Cardiac muscle cell (in vitro differentiated cells and primary cell): ENCODE results near the gene NWD2. TPM values are rescaled to one million over a fixed set of nuclear protein-coding genes. Genes with fewer than 3 reads are reported as not detected.

ENCODE experiments used
- DNase-seq, 2 donors: peaks; one replicate each; pipeline versions ENCODE4 v3.0.0 to v3.0.0-alpha.2; 2010 to 2017; ENCODE audit warnings: low read depth in 1 of 2, low spot score in 1 of 2
- H3K27ac ChIP-seq: fragments of 200-600 bp; sonication (generic); 2 replicates; pipeline ENCODE4 v1.5.1; 2016
- H3K27me3 ChIP-seq: fragments of 200-600 bp; sonication (generic); 2 replicates; pipeline ENCODE4 v1.6.0; 2016; ENCODE audit warnings: control low read depth
- H3K36me3 ChIP-seq: fragments of 200-600 bp; sonication (generic); 2 replicates; pipeline ENCODE4 v1.5.1; 2016; ENCODE audit warnings: control low read depth
- H3K4me1 ChIP-seq: fragments of 200-600 bp; sonication (generic); 2 replicates; pipeline ENCODE4 v1.8.1; 2017; ENCODE audit warnings: low read depth, mild to moderate bottlenecking, mixed run types
- H3K4me3 ChIP-seq: fragments of 200-600 bp; sonication (generic); 2 replicates; pipeline ENCODE4 v1.5.1; 2016; ENCODE audit warnings: mild to moderate bottlenecking
- H3K9me3 ChIP-seq: fragments of 200-600 bp; sonication (generic); 2 replicates; pipeline ENCODE4 v1.5.1; 2017; ENCODE audit warnings: low read depth, mild to moderate bottlenecking, control low read depth
- CTCF ChIP-seq: IDR thresholded peaks from 2 replicates; pipeline ENCODE4 v1.5.1; 2012; ENCODE audit warnings: low read depth, mild to moderate bottlenecking, low read length
- polyA plus RNA-seq: library from polyadenylated mRNA; unstranded; fragments of >200 nt; fragmentation: Nextera tagmentation; extraction: Ambion mirVana; gene quantifications from 2 replicates; pipeline ENCODE4 v1.2.1, GENCODE V29; 2016
- total RNA-seq: library from RNA; depleted of rRNA; stranded (reverse); fragments of >200 nt; gene quantifications from 2 replicates; pipeline ENCODE4 v1.2.3, GENCODE V29; 2016

NWD2 gene
- total and polyA plus RNA-seq, 2 experiments from 2014 or later = 0.06 TPM; not detected in 1

- Histone ChIP-seq H3K4me3 (no peak overlapping the region), H3K27me3 (no peaks in the 10 kb centered on the region), H3K27ac (no peak overlapping the region), H3K36me3 (no peaks in the 10 kb centered on the region), H3K9me3 (no peaks in the 10 kb centered on the region), H3K4me1 (no peaks in the 10 kb centered on the region)
- no peak for DNase-seq
- TF ChIP-seq CTCF = no peak
These were observed 82.3 kb downstream of the NWD2 start for GRCh38 chr4:37326852-37327251.

GRCh38 chr4:37338972-37339371 lies 94.4 kb downstream of the NWD2 start:
- Histone ChIP-seq H3K4me3 (no peak overlapping the region), H3K27me3 (no peaks in the 10 kb centered on the region), H3K9me3 (no peaks in the 10 kb centered on the region), H3K36me3 (no peaks in the 10 kb centered on the region), H3K27ac (no peak overlapping the region), H3K4me1 (no peaks in the 10 kb centered on the region)
- TF ChIP-seq CTCF = no peak
- no peak for DNase-seq

- TF ChIP-seq CTCF = no peak
- no peaks in the 10 kb centered on the region for H3K4me1 ChIP-seq
- H3K36me3 ChIP-seq = no peaks in the 10 kb centered on the region
- no peaks in the 10 kb centered on the region for H3K9me3 ChIP-seq
- H3K27me3 ChIP-seq = no peaks in the 10 kb centered on the region
- DNase-seq = no peak
- no peak overlapping the region for H3K27ac ChIP-seq
- H3K4me3 ChIP-seq = no peak overlapping the region
These were observed 114.2 kb downstream of the NWD2 start for GRCh38 chr4:37358748-37359147.

- H3K36me3 ChIP-seq = no peaks in the 10 kb centered on the region
- H3K4me1 ChIP-seq = no peaks in the 10 kb centered on the region
- TF ChIP-seq CTCF = no peak
- no peaks in the 10 kb centered on the region for H3K27me3 ChIP-seq
- DNase-seq = no peak
- H3K27ac ChIP-seq = no peak overlapping the region
- H3K4me3 ChIP-seq = no peak overlapping the region
- H3K9me3 ChIP-seq = no peaks in the 10 kb centered on the region
These were observed 114.7 kb downstream of the NWD2 start for GRCh38 chr4:37359261-37359660.

GRCh38 chr4:37365888-37366287 lies 121.3 kb downstream of the NWD2 start:
- Histone ChIP-seq H3K4me1 (no peaks in the 10 kb centered on the region), H3K9me3 (no peaks in the 10 kb centered on the region), H3K4me3 (no peak overlapping the region), H3K27ac (no peak overlapping the region), H3K36me3 (no peaks in the 10 kb centered on the region), H3K27me3 (peaks cover 2% of the 10 kb centered on the region)
- TF ChIP-seq CTCF = no peak
- peak in 1 of 2 donors; percentile 18 for DNase-seq

GRCh38 chr4:37367901-37368300 lies 123.4 kb downstream of the NWD2 start:
- H3K36me3 ChIP-seq = no peaks in the 10 kb centered on the region
- no peak overlapping the region for H3K27ac ChIP-seq
- H3K4me1 ChIP-seq = no peaks in the 10 kb centered on the region
- no peak overlapping the region for H3K4me3 ChIP-seq
- H3K9me3 ChIP-seq = no peaks in the 10 kb centered on the region
- no peak for TF ChIP-seq CTCF
- H3K27me3 ChIP-seq = peaks cover 2% of the 10 kb centered on the region
- DNase-seq = no peak
